GM12891 (cell line): ENCODE measurements around the gene UBE2H.

Experiments used
- PAX5 ChIP-seq: IDR thresholded peaks from 2 replicates; pipeline ENCODE4 v1.6.1; 2011; ENCODE audit warnings: low read length, moderate library complexity, mild to moderate bottlenecking; ENCODE audit not compliant: insufficient read depth, severe bottlenecking
- POLR2A ChIP-seq: IDR thresholded peaks from 2 replicates; pipeline ENCODE4 v1.6.1; 2011; ENCODE audit warnings: low read depth, low read length, control low read depth
- POLR2AphosphoS5 ChIP-seq: IDR thresholded peaks from 2 replicates; pipeline ENCODE4 v1.6.1; 2011; ENCODE audit warnings: low read depth, low read length, control low read depth
- POU2F2 ChIP-seq: IDR thresholded peaks from 2 replicates; pipeline ENCODE4 v1.6.1; 2011; ENCODE audit warnings: low read depth, mild to moderate bottlenecking, control low read depth, low read length, moderate library complexity
- SPI1 ChIP-seq: IDR thresholded peaks from 2 replicates; pipeline ENCODE4 v1.6.1; 2011; ENCODE audit warnings: low read depth, low read length, control low read depth
- TAF1 ChIP-seq: IDR thresholded peaks from 2 replicates; pipeline ENCODE4 v1.6.1; 2011; ENCODE audit warnings: low read depth, low read length, control low read depth

GRCh38 chr7:129975309-129975708 lies 22.5 kb upstream of the UBE2H start:
- TF ChIP-seq SPI1 (no peak), TAF1 (no peak), POLR2AphosphoS5 (no peak), POLR2A (no peak), POU2F2 (no peak), PAX5 (no peak)
